Left ventricle myocardium inferior (tissue), 1 donor: ENCODE results near the gene EPO. TPM values are rescaled to one million over a fixed set of nuclear protein-coding genes. Genes with fewer than 3 reads are reported as not detected.
A peak's percentile ranks its signal among the peaks of the same experiment; 100 is the strongest.

Experiments used
- DNase-seq: peaks from one replicate; pipeline ENCODE4 v3.0.0-alpha.2; 2020
- H3K27ac ChIP-seq: fragments of 200-600 bp; replicated peaks from 2 replicates; pipeline ENCODE4 v1.8.0; 2021
- H3K27me3 ChIP-seq: fragments of 200-600 bp; 2 replicates; pipeline ENCODE4 v1.8.0; 2021; ENCODE audit warnings: low read depth
- H3K36me3 ChIP-seq: fragments of 200-600 bp; 2 replicates; pipeline ENCODE4 v1.8.0; 2021
- H3K4me1 ChIP-seq: fragments of 200-600 bp; 2 replicates; pipeline ENCODE4 v1.8.0; 2021
- H3K4me3 ChIP-seq: fragments of 200-600 bp; 2 replicates; pipeline ENCODE4 v1.8.0; 2021; ENCODE audit warnings: mild to moderate bottlenecking, moderate library complexity
- H3K9me3 ChIP-seq: fragments of 200-600 bp; replicated peaks from 2 replicates; pipeline ENCODE4 v1.8.0; 2021
- CTCF ChIP-seq: fragments of 200-600 bp; IDR thresholded peaks from 2 replicates; pipeline ENCODE4 v1.8.0; 2021; ENCODE audit warnings: antibody characterized with exemption, mild to moderate bottlenecking, borderline replicate concordance
- intact Hi-C: fragments of 100-400 bp; cut with micrococcal nuclease; formaldehyde crosslinking; loops from one replicate; pipeline ENCODE4 v1.11.0; 2022
- long read RNA-seq: library from polyadenylated mRNA; unstranded; transcript quantifications from one replicate; pipeline ENCODE4 v2.0.0, GENCODE V29; 2021
- total RNA-seq: library from RNA; stranded (reverse); fragmentation: NEBNext Ultra II Directional; extraction: Animal tissue kit (Norgen Biotek cat#: 25700); gene quantifications from one replicate; pipeline ENCODE4 v1.2.1, GENCODE V29; 2021
- donor health status: DM: no; HTN: yes; CAD: no; lungs with severe emphysema.

Gene EPO
- not detected for total RNA-seq
- long read RNA-seq = 0 reads

GRCh38 chr7:100720279-100720670, at the start of gene EPO:
Gene EPO (plus strand): TSS chr7:100720468. CDS start chr7:100720981, 513 bp downstream.
- DNase-seq = no peak
- peaks cover 6% of the 10 kb centered on the region for H3K9me3 ChIP-seq
- peak within 1 kb of the TSS; percentile 44 for H3K4me3 ChIP-seq
- H3K27ac ChIP-seq = no peak within 1 kb of the TSS
- no peak for TF ChIP-seq CTCF
- H3K36me3 ChIP-seq = no peaks in the 10 kb centered on the region
- intact Hi-C loops = no loop called here
- peaks cover 8% of the 10 kb centered on the region for H3K4me1 ChIP-seq
- peaks cover 67% of the 10 kb centered on the region for H3K27me3 ChIP-seq

- intact Hi-C loops = no loop called here
- DNase-seq = no peak
- peaks cover 3% of the 10 kb centered on the region for H3K36me3 ChIP-seq
- no peak overlapping the region for H3K4me3 ChIP-seq
- no peaks in the 10 kb centered on the region for H3K27me3 ChIP-seq
- H3K9me3 ChIP-seq = no peaks in the 10 kb centered on the region
- H3K27ac ChIP-seq = no peak overlapping the region
- TF ChIP-seq CTCF = no peak
- H3K4me1 ChIP-seq = peaks cover 31% of the 10 kb centered on the region
Measured at GRCh38 chr7:100671353-100672327, 48.6 kb upstream of the EPO start.

- Histone ChIP-seq H3K27ac (peak within 1 kb of the TSS; percentile 99), H3K36me3 (peaks cover 21% of the 10 kb centered on the region), H3K27me3 (no peaks in the 10 kb centered on the region), H3K4me3 (peak within 1 kb of the TSS; percentile 99), H3K9me3 (no peaks in the 10 kb centered on the region), H3K4me1 (peaks cover 49% of the 10 kb centered on the region)
- TF ChIP-seq CTCF = no peak
- peak; percentile 99 for DNase-seq
- intact Hi-C loops = no loop called here
Measured at GRCh38 chr7:100673302-100673941, 46.8 kb upstream of the EPO start, which contains the start of gene GNB2. Gene GNB2 (plus strand): TSS chr7:100673740. CDS start chr7:100676266, 2,526 bp downstream.

- Histone ChIP-seq H3K36me3 (peaks cover 27% of the 10 kb centered on the region), H3K27ac (peak overlapping the region; percentile 99), H3K4me1 (peaks cover 54% of the 10 kb centered on the region), H3K9me3 (no peaks in the 10 kb centered on the region), H3K4me3 (peak overlapping the region; percentile 99), H3K27me3 (no peaks in the 10 kb centered on the region)
- no peak for TF ChIP-seq CTCF
- DNase-seq = peak; percentile 52
- intact Hi-C loops = no loop called here
Measured at GRCh38 chr7:100673942-100674410, 46.3 kb upstream of the EPO start.

- peak overlapping the region; percentile 99 for H3K27ac ChIP-seq
- intact Hi-C loops = no loop called here
- peaks cover 33% of the 10 kb centered on the region for H3K36me3 ChIP-seq
- H3K4me1 ChIP-seq = peaks cover 60% of the 10 kb centered on the region
- TF ChIP-seq CTCF = no peak
- H3K4me3 ChIP-seq = peak overlapping the region; percentile 99
- peak; percentile 42 for DNase-seq
- H3K27me3 ChIP-seq = no peaks in the 10 kb centered on the region
- H3K9me3 ChIP-seq = no peaks in the 10 kb centered on the region
Measured at GRCh38 chr7:100674411-100675104, 45.7 kb upstream of the EPO start.
